H9 (cell line): ENCODE measurements around the gene TBCC. TPM values are rescaled to one million over a fixed set of nuclear protein-coding genes. Genes with fewer than 3 reads are reported as not detected.
"Not testable (repeated sequence)": the region's sequence is repeated elsewhere in the genome, so short reads cannot be mapped to it uniquely, and the experiment has no call there.

Experiments
- DNase-seq: peaks from one replicate; pipeline ENCODE4 v3.0.0-alpha.2; 2017
- H2AFZ ChIP-seq: one replicate; pipeline ENCODE4 v1.6.1; 2013; ENCODE audit warnings: mild to moderate bottlenecking, low read length, control low read depth, moderate library complexity
- H2AK5ac ChIP-seq: 2 replicates; pipeline ENCODE4 v1.6.1; 2013; ENCODE audit warnings: low read length, control low read depth, mixed read lengths; ENCODE audit not compliant: insufficient read length
- H2BK120ac ChIP-seq: one replicate; pipeline ENCODE4 v1.6.1; 2013; ENCODE audit warnings: low read depth, mild to moderate bottlenecking, low read length, control low read depth, inconsistent platforms; ENCODE audit not compliant: poor library complexity, severe bottlenecking
- H2BK12ac ChIP-seq: 2 replicates; pipeline ENCODE4 v1.6.1; 2013; ENCODE audit warnings: low read length, control low read depth, mixed read lengths, low read depth; ENCODE audit not compliant: insufficient read length
- H2BK15ac ChIP-seq: 2 replicates; pipeline ENCODE4 v1.6.1; 2013; ENCODE audit warnings: low read depth, low read length, control low read depth
- H2BK20ac ChIP-seq: one replicate; pipeline ENCODE4 v1.6.1; 2013; ENCODE audit warnings: low read depth, mild to moderate bottlenecking, low read length, control low read depth, inconsistent platforms; ENCODE audit not compliant: poor library complexity, severe bottlenecking
- H2BK5ac ChIP-seq: 2 replicates; pipeline ENCODE4 v1.6.1; 2013; ENCODE audit warnings: low read length, control low read depth, mixed read lengths; ENCODE audit not compliant: insufficient read length
- H3K14ac ChIP-seq: 2 replicates; pipeline ENCODE4 v1.6.1; 2013; ENCODE audit warnings: low read length, control low read depth; ENCODE audit not compliant: insufficient read depth
- H3K18ac ChIP-seq: 2 replicates; pipeline ENCODE4 v1.6.1; 2013; ENCODE audit warnings: low read depth, mild to moderate bottlenecking, mixed read lengths, low read length, control low read depth; ENCODE audit not compliant: insufficient read length
- H3K23ac ChIP-seq: 2 replicates; pipeline ENCODE4 v1.6.1; 2013; ENCODE audit warnings: low read length, control low read depth, mixed read lengths, low read depth; ENCODE audit not compliant: insufficient read length
- H3K23me2 ChIP-seq: 2 replicates; pipeline ENCODE4 v1.6.1; 2013; ENCODE audit warnings: low read depth, mild to moderate bottlenecking, mixed read lengths, low read length, control low read depth; ENCODE audit not compliant: insufficient read length, poor library complexity, severe bottlenecking
- H3K27ac ChIP-seq: 2 replicates; pipeline ENCODE4 v1.5.1; 2013; ENCODE audit warnings: low read length, control low read depth, mixed read lengths, low read depth; ENCODE audit not compliant: insufficient read length
- H3K27me3 ChIP-seq: 2 replicates; pipeline ENCODE4 v1.6.1; 2013; ENCODE audit warnings: low read length, control low read depth, inconsistent platforms; ENCODE audit not compliant: insufficient read depth
- H3K4ac ChIP-seq: 2 replicates; pipeline ENCODE4 v1.6.1; 2013; ENCODE audit warnings: low read depth, mild to moderate bottlenecking, control low read depth, inconsistent platforms, low read length, moderate library complexity
- H3K4me1 ChIP-seq: 2 replicates; pipeline ENCODE4 v1.6.1; 2013; ENCODE audit warnings: low read length, control low read depth, inconsistent platforms; ENCODE audit not compliant: insufficient read depth
- H3K4me2 ChIP-seq: 2 replicates; pipeline ENCODE4 v1.6.1; 2013; ENCODE audit warnings: low read length, control low read depth, mixed read lengths; ENCODE audit not compliant: insufficient read length, insufficient read depth
- H3K56ac ChIP-seq: 2 replicates; pipeline ENCODE4 v1.6.1; 2013; ENCODE audit warnings: low read depth, mild to moderate bottlenecking, mixed read lengths, low read length, control low read depth; ENCODE audit not compliant: insufficient read length
- H3K79me1 ChIP-seq: 2 replicates; pipeline ENCODE4 v1.6.1; 2013; ENCODE audit warnings: low read depth, mild to moderate bottlenecking, moderate library complexity, low read length, control low read depth, inconsistent platforms; ENCODE audit not compliant: insufficient read depth, poor library complexity, severe bottlenecking
- H3K79me2 ChIP-seq: 2 replicates; pipeline ENCODE4 v1.6.1; 2013; ENCODE audit warnings: low read length, control low read depth, inconsistent platforms; ENCODE audit not compliant: insufficient read depth
- H3K9ac ChIP-seq: 2 replicates; pipeline ENCODE4 v1.6.1; 2013; ENCODE audit warnings: low read length, control low read depth, mixed read lengths; ENCODE audit not compliant: insufficient read length; ENCODE audit errors: extremely low read depth
- H3K9me3 ChIP-seq: one replicate; pipeline ENCODE4 v1.6.1; 2013; ENCODE audit warnings: low read depth, low read length, inconsistent platforms; ENCODE audit not compliant: control insufficient read depth
- H3T11ph ChIP-seq: one replicate; pipeline ENCODE4 v1.6.1; 2013; ENCODE audit warnings: mild to moderate bottlenecking, low read length, control low read depth, inconsistent platforms
- H4K20me1 ChIP-seq: one replicate; pipeline ENCODE4 v1.6.1; 2013; ENCODE audit not compliant: control insufficient read depth, insufficient read length, insufficient read depth
- H4K5ac ChIP-seq: 2 replicates; pipeline ENCODE4 v1.6.1; 2013; ENCODE audit warnings: low read depth, mild to moderate bottlenecking, mixed read lengths, low read length, control low read depth; ENCODE audit not compliant: insufficient read length
- H4K8ac ChIP-seq: replicated peaks from 2 replicates; pipeline ENCODE4 v1.6.1; 2013; ENCODE audit warnings: low read length, control low read depth, mixed read lengths, low read depth; ENCODE audit not compliant: insufficient read length
- H4K91ac ChIP-seq: 2 replicates; pipeline ENCODE4 v1.6.1; 2013; ENCODE audit warnings: low read depth, mild to moderate bottlenecking, moderate library complexity, mixed read lengths, low read length, control low read depth; ENCODE audit not compliant: insufficient read length
- H3K27ac Mint-ChIP-seq, 3 experiments: 2 replicates in 2 of 3; 3 replicates in 1 of 3; pipeline ENCODE4 v1.8.0; 2020 to 2021; ENCODE audit warnings: mixed read lengths in 3 of 3, mild to moderate bottlenecking in 1 of 3, moderate library complexity in 1 of 3
- H3K27me3 Mint-ChIP-seq: 2 replicates; pipeline ENCODE4 v1.8.0; 2021; ENCODE audit warnings: low read depth, mild to moderate bottlenecking, moderate library complexity, mixed read lengths
- H3K36me3 Mint-ChIP-seq, 3 experiments: 2 replicates in 2 of 3; 3 replicates in 1 of 3; pipeline ENCODE4 v1.8.0; 2020 to 2021; ENCODE audit warnings: low read depth in 3 of 3, mixed read lengths in 3 of 3; ENCODE audit not compliant: insufficient read depth in 1 of 3
- H3K4me1 Mint-ChIP-seq, 2 experiments: 2 replicates each; pipeline ENCODE4 v1.8.0; 2020; ENCODE audit warnings: mixed read lengths in 2 of 2
- H3K4me3 Mint-ChIP-seq, 2 experiments: 2 replicates in 1 of 2; 3 replicates in 1 of 2; pipeline ENCODE4 v1.8.0; 2020 to 2021; ENCODE audit warnings: mild to moderate bottlenecking in 2 of 2, mixed read lengths in 2 of 2, moderate library complexity in 1 of 2
- H3K9me3 Mint-ChIP-seq, 2 experiments: 2 replicates in 1 of 2; 3 replicates in 1 of 2; pipeline ENCODE4 v1.8.0; 2020; ENCODE audit warnings: mild to moderate bottlenecking in 2 of 2, mixed read lengths in 2 of 2, moderate library complexity in 1 of 2
- CTCF ChIP-seq: fragments of 200-600 bp; sonication (generic); conservative IDR thresholded peaks from 3 replicates; pipeline ENCODE4 v1.8.0; 2021; ENCODE audit warnings: antibody characterized with exemption, mild to moderate bottlenecking
- WGBS: extraction: QIAGEN DNeasy Blood & Tissue Kit; methylation state at CpG from one replicate; pipeline ENCODE4 v1.1.7; 2013; ENCODE audit warnings: missing lambda C conversion rate, low lambda C conversion rate, mixed read lengths; ENCODE audit not compliant: insufficient read length; ENCODE audit errors: extremely low coverage; 5-methylcytosine and 5-hydroxymethylcytosine counted together
- total RNA-seq: library from RNA; stranded (reverse); gene quantifications from 2 replicates; pipeline ENCODE4 v1.2.1, GENCODE V29; 2021

TBCC gene
- total RNA-seq, 1 experiment from 2014 or later, result 25.6 TPM

GRCh38 chr6:42735976-42736375 lies 9.9 kb downstream of the TBCC start:
- no peak overlapping the region for H3T11ph ChIP-seq
- H3K14ac ChIP-seq, result no peak overlapping the region
- no peak overlapping the region for H3K27ac ChIP-seq
- H3K9me3 Mint-ChIP-seq, result no peaks in the 10 kb centered on the region; a peak in 2 of 5 replicates
- no peak overlapping the region for H3K23ac ChIP-seq
- no peak overlapping the region for H3K4me3 Mint-ChIP-seq
- H3K4me1 ChIP-seq, result no peaks in the 10 kb centered on the region
- H2AK5ac ChIP-seq, result no peak overlapping the region
- no peaks in the 10 kb centered on the region for H4K20me1 ChIP-seq
- peak overlapping the region in 1 of 3 experiments; percentile 78; a peak in 1 of 7 replicates for H3K27ac Mint-ChIP-seq
- DNase-seq, result no peak
- no peak overlapping the region for H2BK12ac ChIP-seq
- H2BK5ac ChIP-seq, result no peak overlapping the region
- no peak overlapping the region for H3K18ac ChIP-seq
- H3K9ac ChIP-seq, result no peak overlapping the region
- H2BK15ac ChIP-seq, result no peak overlapping the region
- no peaks in the 10 kb centered on the region for H3K79me2 ChIP-seq
- H3K4me1 Mint-ChIP-seq, result no peaks in the 10 kb centered on the region
- no peak overlapping the region for H2BK20ac ChIP-seq
- H2BK120ac ChIP-seq, result no peak overlapping the region
- no peaks in the 10 kb centered on the region for H3K79me1 ChIP-seq
- no peak overlapping the region for H3K4ac ChIP-seq
- H3K9me3 ChIP-seq, result no peaks in the 10 kb centered on the region
- no peak overlapping the region for H4K91ac ChIP-seq
- H3K4me2 ChIP-seq, result no peak overlapping the region
- no peak overlapping the region for H2AFZ ChIP-seq
- peaks cover 6% of the 10 kb centered on the region for H3K27me3 Mint-ChIP-seq
- TF ChIP-seq CTCF, result no peak
- H3K36me3 Mint-ChIP-seq, result peaks cover 0 to 4% (median 0%) of the 10 kb centered on the region in 3 experiments; a peak in 1 of 7 replicates
- no peaks in the 10 kb centered on the region for H3K27me3 ChIP-seq
- H3K23me2 ChIP-seq, result no peaks in the 10 kb centered on the region
- no peak overlapping the region for H4K8ac ChIP-seq
- WGBS, result no CpG with 5 or more reads among the region's 3 CpGs
- no peak overlapping the region for H3K56ac ChIP-seq
- no peak overlapping the region for H4K5ac ChIP-seq

- H3K79me2 ChIP-seq, H3K23ac ChIP-seq, H3T11ph ChIP-seq, H3K18ac ChIP-seq, H2BK5ac ChIP-seq, H3K36me3 Mint-ChIP-seq, H3K4me3 Mint-ChIP-seq, H2AFZ ChIP-seq, H3K4me1 Mint-ChIP-seq, H4K91ac ChIP-seq, H3K23me2 ChIP-seq, H3K9me3 ChIP-seq, H3K79me1 ChIP-seq, H3K9ac ChIP-seq, H2AK5ac ChIP-seq, H3K9me3 Mint-ChIP-seq, H4K8ac ChIP-seq, H3K27me3 Mint-ChIP-seq, H2BK15ac ChIP-seq, H3K56ac ChIP-seq, H4K20me1 ChIP-seq, H2BK120ac ChIP-seq, H4K5ac ChIP-seq, H3K4me2 ChIP-seq, H3K14ac ChIP-seq, H3K27me3 ChIP-seq, H3K4ac ChIP-seq, H2BK20ac ChIP-seq, H2BK12ac ChIP-seq, DNase-seq, H3K4me1 ChIP-seq, H3K27ac ChIP-seq: not testable (repeated sequence)
- 0 out of 7 replicates have a peak overlapping the region, but pooled peaks of 1 of the 3 experiments have one; percentile 23 for H3K27ac Mint-ChIP-seq
- no CpG with 5 or more reads among the region's 13 CpGs for WGBS
Observed at GRCh38 chr6:42733867-42734481, 11.9 kb downstream of the TBCC start.
